ENCODE measurements around the gene TTYH2. TPM values are rescaled to one million over a fixed set of nuclear protein-coding genes. Genes with fewer than 3 reads are reported as not detected.
A peak's percentile ranks its signal among the peaks of the same experiment; 100 is the strongest.

Gene TTYH2
- total and polyA plus RNA-seq, 7 donors: 0.60 to 10.0 (median 4.9) TPM

DNA sequence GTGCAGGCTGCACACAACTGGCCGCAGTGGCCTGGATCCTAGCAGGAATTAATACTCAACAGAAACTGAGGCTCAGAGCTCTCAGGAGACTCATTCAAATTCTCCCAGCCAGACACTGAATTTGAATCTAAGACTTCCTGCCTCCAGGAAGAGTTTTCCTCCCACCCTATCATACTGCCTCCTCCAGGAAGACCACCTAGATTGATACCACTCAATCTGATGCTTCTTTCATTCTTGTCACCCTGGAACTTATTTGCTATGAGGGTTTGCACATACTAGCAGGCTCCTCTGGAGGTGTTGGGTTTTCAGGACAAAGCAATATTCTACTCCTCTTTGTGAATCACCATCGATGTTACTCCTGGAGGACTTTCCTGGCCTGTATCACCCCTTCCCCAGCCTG, 15.6 kb upstream of the TTYH2 start:
- Histone ChIP-seq H3K27me3 (peaks cover 8 to 62% (median 34%) of the 10 kb centered on the region in 3 donors), H3K4me1 (peaks cover 0 to 8% (median 3%) of the 10 kb centered on the region in 4 donors), H3K36me3 (no peaks in the 10 kb centered on the region), H3K27ac (no peak overlapping the region), H3K9me3 (no peaks in the 10 kb centered on the region), H3K4me3 (no peak overlapping the region)
- no peak for TF ChIP-seq POLR2A (IDR thresholded peaks at IDR 0.05)
- TF ChIP-seq POLR2AphosphoS5 (IDR thresholded peaks at IDR 0.05): no peak
- TF ChIP-seq, protein P1, sequence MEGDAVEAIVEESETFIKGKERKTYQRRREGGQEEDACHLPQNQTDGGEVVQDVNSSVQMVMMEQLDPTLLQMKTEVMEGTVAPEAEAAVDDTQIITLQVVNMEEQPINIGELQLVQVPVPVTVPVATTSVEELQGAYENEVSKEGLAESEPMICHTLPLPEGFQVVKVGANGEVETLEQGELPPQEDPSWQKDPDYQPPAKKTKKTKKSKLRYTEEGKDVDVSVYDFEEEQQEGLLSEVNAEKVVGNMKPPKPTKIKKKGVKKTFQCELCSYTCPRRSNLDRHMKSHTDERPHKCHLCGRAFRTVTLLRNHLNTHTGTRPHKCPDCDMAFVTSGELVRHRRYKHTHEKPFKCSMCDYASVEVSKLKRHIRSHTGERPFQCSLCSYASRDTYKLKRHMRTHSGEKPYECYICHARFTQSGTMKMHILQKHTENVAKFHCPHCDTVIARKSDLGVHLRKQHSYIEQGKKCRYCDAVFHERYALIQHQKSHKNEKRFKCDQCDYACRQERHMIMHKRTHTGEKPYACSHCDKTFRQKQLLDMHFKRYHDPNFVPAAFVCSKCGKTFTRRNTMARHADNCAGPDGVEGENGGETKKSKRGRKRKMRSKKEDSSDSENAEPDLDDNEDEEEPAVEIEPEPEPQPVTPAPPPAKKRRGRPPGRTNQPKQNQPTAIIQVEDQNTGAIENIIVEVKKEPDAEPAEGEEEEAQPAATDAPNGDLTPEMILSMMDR (IDR thresholded peaks at IDR 0.05): no peak
- no peak for TF ChIP-seq EP300 (IDR thresholded peaks at IDR 0.05)
- intact Hi-C loops (cut with DNase I): no loop called here
- WGBS, 2 donors: 91 to 94% methylated on average over 2 of the region's 2 CpGs
- DNase-seq: no peak

GRCh38 chr17:74198694-74199093, 14.7 kb upstream of the TTYH2 start:
- H3K36me3 ChIP-seq: no peaks in the 10 kb centered on the region
- peaks cover 11 to 62% (median 34%) of the 10 kb centered on the region in 3 donors for H3K27me3 ChIP-seq
- H3K27ac ChIP-seq: no peak overlapping the region
- 64 to 67% methylated on average over 6 of the region's 6 CpGs for WGBS, 2 donors
- TF ChIP-seq POLR2A (IDR thresholded peaks at IDR 0.05): no peak
- TF ChIP-seq POLR2AphosphoS5 (IDR thresholded peaks at IDR 0.05): no peak
- H3K9me3 ChIP-seq: no peaks in the 10 kb centered on the region
- peaks cover 0 to 13% (median 6%) of the 10 kb centered on the region in 4 donors for H3K4me1 ChIP-seq
- intact Hi-C loops (cut with DNase I): no loop called here
- no peak for DNase-seq
- H3K4me3 ChIP-seq: no peak overlapping the region

- H3K27me3 ChIP-seq: peaks cover 11 to 58% (median 34%) of the 10 kb centered on the region in 3 donors
- WGBS, 2 donors: 17 to 26% methylated on average over 35 of the region's 35 CpGs
- no peak for TF ChIP-seq EP300 (IDR thresholded peaks at IDR 0.05)
- TF ChIP-seq, protein P1 (IDR thresholded peaks at IDR 0.05): peak; percentile 46 to 89 (median 72)
- peaks cover 0 to under 1% (median 0%) of the 10 kb centered on the region in 4 donors for H3K36me3 ChIP-seq
- H3K4me1 ChIP-seq: peaks cover 0 to 17% (median 10%) of the 10 kb centered on the region in 4 donors
- intact Hi-C loops (cut with DNase I): loop anchor here (5.0 kb wide), 1 partner anchor 258 kb away; no protein-coding TSS in a partner anchor
- no peak overlapping the region for H3K4me3 ChIP-seq
- peak; percentile 72 for DNase-seq
- H3K9me3 ChIP-seq: no peaks in the 10 kb centered on the region
- no peak overlapping the region for H3K27ac ChIP-seq
These were observed 13.9 kb upstream of the TTYH2 start for GRCh38 chr17:74199306-74200092.

GRCh38 chr17:74200112-74200511, 13.3 kb upstream of the TTYH2 start:
- Histone ChIP-seq H3K27me3 (peaks cover 11 to 52% (median 32%) of the 10 kb centered on the region in 3 donors), H3K9me3 (no peaks in the 10 kb centered on the region), H3K4me1 (peaks cover 0 to 23% (median 16%) of the 10 kb centered on the region in 4 donors), H3K27ac (no peak overlapping the region), H3K4me3 (no peak overlapping the region), H3K36me3 (peaks cover under 1 to 7% (median 5%) of the 10 kb centered on the region in 4 donors)
- no peak for TF ChIP-seq EP300 (IDR thresholded peaks at IDR 0.05)
- TF ChIP-seq, protein P1 (IDR thresholded peaks at IDR 0.05): no peak
- no peak for TF ChIP-seq POLR2AphosphoS5 (IDR thresholded peaks at IDR 0.05)
- WGBS, 2 donors: 61 to 67% methylated on average over 10 of the region's 10 CpGs
- no peak for DNase-seq
- intact Hi-C loops (cut with DNase I): loop anchor here (5.0 kb wide), 1 partner anchor 257 kb away; no protein-coding TSS in a partner anchor

DNA sequence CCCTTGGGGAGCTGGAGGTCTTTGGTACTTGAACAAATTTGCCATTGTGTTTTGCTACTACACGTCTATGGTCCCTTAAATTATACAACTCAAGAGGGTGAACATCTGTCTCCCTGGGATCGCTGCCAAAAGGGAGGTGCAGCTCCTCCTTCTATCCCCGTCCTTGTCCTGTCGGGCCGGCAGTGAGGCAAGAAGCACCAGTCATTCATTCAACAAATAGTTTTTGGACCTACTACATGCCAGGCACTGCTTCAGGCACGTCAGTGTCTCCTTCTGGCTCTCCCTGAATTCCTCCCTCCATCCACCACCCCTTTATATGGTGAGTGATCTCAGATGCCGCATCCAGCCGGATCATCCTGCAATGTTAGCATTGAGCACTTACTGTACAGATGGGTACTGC, 12.1 kb upstream of the TTYH2 start:
- intact Hi-C loops (cut with DNase I): loop anchor here (5.0 kb wide), 1 partner anchor 256 kb away; no protein-coding TSS in a partner anchor
- Histone ChIP-seq H3K36me3 (peaks cover 5 to 16% (median 14%) of the 10 kb centered on the region in 4 donors), H3K27ac (no peak overlapping the region), H3K4me1 (peaks cover 0 to 34% (median 27%) of the 10 kb centered on the region in 4 donors), H3K9me3 (no peaks in the 10 kb centered on the region), H3K4me3 (no peak overlapping the region), H3K27me3 (peaks cover 11 to 41% (median 20%) of the 10 kb centered on the region in 3 donors)
- 11 to 46% methylated on average over 8 of the region's 8 CpGs for WGBS, 2 donors
- TF ChIP-seq EP300 (IDR thresholded peaks at IDR 0.05) (no peak), POLR2AphosphoS5 (IDR thresholded peaks at IDR 0.05) (no peak), POLR2A (IDR thresholded peaks at IDR 0.05) (no peak)
- TF ChIP-seq, protein P1 (IDR thresholded peaks at IDR 0.05): no peak
- DNase-seq: peak; percentile 89

Measured in sigmoid colon (tissue), 7 donors.